Chondrocyte (in vitro differentiated cells): ENCODE data around the gene TTC1. TPM values are rescaled to one million over a fixed set of nuclear protein-coding genes. Genes with fewer than 3 reads are reported as not detected.
A peak's percentile ranks its signal among the peaks of the same experiment; 100 is the strongest.
"Not testable (repeated sequence)": the region's sequence is repeated elsewhere in the genome, so short reads cannot be mapped to it uniquely, and the experiment has no call there.

Experiments used
- DNase-seq: peaks from one replicate; pipeline ENCODE4 v3.0.0; 2021; ENCODE audit warnings: mixed read lengths, low spot score
- H3K27ac Mint-ChIP-seq: one replicate; pipeline ENCODE4 v1.8.0; 2021; ENCODE audit warnings: mild to moderate bottlenecking, moderate library complexity, mixed read lengths; ENCODE audit not compliant: unreplicated experiment
- H3K27me3 Mint-ChIP-seq: 2 replicates; pipeline ENCODE4 v1.8.0; 2021; ENCODE audit warnings: low read depth, mixed read lengths
- H3K36me3 Mint-ChIP-seq: 2 replicates; pipeline ENCODE4 v1.8.0; 2021; ENCODE audit warnings: low read depth, mixed read lengths
- H3K4me1 Mint-ChIP-seq: 2 replicates; pipeline ENCODE4 v1.8.0; 2021; ENCODE audit warnings: low read depth, mild to moderate bottlenecking, mixed read lengths
- H3K4me3 Mint-ChIP-seq: one replicate; pipeline ENCODE4 v1.8.0; 2021; ENCODE audit warnings: mild to moderate bottlenecking, moderate library complexity, mixed read lengths; ENCODE audit not compliant: unreplicated experiment
- H3K9me3 Mint-ChIP-seq: 2 replicates; pipeline ENCODE4 v1.8.0; 2021; ENCODE audit warnings: low read depth, mixed read lengths
- total RNA-seq: library from RNA; stranded (reverse); gene quantifications from 3 replicates; pipeline ENCODE4 v1.2.1, GENCODE V29; 2021
- TF ChIP-seq, protein P1 (sequence below): fragments of 200-600 bp; sonication (generic); IDR thresholded peaks from 2 replicates; pipeline ENCODE4 v1.5.0; 2021; ENCODE audit warnings: antibody characterized with exemption, mild to moderate bottlenecking, moderate library complexity

The TTC1 gene
- total RNA-seq, 1 donor from 2014 or later = 41.1 TPM

DNA sequence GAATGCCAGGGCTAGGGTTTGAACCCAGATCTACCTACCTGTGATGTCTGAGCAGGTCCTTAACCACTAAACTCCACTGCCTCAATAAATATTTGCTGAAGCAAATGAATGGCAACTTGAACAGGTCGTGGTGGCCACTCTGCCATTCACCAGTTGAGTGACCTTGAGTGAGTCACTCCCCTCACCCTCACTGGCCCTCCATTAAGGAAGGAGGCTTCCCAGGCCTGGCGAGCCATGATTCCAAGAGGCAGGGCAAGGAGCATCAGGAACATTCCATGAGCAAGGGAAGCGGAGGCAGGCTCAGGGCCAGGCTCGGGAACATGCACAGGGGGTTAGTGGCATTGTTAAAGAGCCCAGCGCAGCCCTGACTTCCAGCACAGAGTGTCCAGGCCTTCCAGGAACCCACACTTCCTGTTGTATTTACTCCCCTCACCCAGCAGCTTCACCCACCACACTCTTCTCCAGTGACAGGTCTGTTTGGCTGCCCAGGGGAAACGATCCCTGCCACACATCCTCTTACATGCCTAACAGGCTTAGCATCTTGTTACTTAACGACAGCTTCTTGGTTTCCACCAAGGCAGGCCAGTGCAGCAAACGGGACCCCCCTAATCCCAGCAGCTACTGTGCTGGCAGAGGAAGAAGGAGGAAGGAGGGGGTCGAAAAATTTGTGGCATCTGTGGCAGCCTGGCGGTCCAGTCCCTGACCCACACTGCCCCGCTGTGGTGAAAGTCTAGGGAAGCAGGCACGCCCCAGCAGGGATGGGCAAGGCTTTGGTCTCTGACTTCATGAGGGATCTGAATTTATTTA is 43.7 kb upstream of the TTC1 start:
- TF ChIP-seq, protein P1, sequence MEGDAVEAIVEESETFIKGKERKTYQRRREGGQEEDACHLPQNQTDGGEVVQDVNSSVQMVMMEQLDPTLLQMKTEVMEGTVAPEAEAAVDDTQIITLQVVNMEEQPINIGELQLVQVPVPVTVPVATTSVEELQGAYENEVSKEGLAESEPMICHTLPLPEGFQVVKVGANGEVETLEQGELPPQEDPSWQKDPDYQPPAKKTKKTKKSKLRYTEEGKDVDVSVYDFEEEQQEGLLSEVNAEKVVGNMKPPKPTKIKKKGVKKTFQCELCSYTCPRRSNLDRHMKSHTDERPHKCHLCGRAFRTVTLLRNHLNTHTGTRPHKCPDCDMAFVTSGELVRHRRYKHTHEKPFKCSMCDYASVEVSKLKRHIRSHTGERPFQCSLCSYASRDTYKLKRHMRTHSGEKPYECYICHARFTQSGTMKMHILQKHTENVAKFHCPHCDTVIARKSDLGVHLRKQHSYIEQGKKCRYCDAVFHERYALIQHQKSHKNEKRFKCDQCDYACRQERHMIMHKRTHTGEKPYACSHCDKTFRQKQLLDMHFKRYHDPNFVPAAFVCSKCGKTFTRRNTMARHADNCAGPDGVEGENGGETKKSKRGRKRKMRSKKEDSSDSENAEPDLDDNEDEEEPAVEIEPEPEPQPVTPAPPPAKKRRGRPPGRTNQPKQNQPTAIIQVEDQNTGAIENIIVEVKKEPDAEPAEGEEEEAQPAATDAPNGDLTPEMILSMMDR = peak; percentile 87
- DNase-seq = no peak
- Mint-ChIP-seq H3K27me3 (no peaks in the 10 kb centered on the region), H3K9me3 (no peaks in the 10 kb centered on the region), H3K4me1 (peaks cover 6% of the 10 kb centered on the region), H3K36me3 (no peaks in the 10 kb centered on the region), H3K4me3 (no peak overlapping the region), H3K27ac (no peak overlapping the region)

DNA sequence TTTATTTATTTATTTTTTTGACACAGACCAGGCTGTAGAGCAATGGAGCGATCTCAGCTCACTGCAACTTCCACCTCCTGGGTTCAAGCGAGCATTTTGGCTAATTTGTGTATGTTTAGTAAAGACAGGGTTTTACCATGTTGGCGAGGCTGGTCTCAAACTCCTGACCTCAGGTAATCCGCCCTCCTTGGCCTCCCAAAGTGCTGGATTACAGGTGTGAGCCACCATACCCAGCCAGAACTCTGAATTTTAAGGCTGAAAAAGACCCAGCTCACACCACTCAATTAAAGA is 43.2 kb upstream of the TTC1 start:
- H3K27me3 Mint-ChIP-seq, DNase-seq, H3K9me3 Mint-ChIP-seq, H3K4me3 Mint-ChIP-seq, H3K36me3 Mint-ChIP-seq, H3K4me1 Mint-ChIP-seq, H3K27ac Mint-ChIP-seq: not testable (repeated sequence)
- TF ChIP-seq, protein P1 = peak; percentile 27

DNA sequence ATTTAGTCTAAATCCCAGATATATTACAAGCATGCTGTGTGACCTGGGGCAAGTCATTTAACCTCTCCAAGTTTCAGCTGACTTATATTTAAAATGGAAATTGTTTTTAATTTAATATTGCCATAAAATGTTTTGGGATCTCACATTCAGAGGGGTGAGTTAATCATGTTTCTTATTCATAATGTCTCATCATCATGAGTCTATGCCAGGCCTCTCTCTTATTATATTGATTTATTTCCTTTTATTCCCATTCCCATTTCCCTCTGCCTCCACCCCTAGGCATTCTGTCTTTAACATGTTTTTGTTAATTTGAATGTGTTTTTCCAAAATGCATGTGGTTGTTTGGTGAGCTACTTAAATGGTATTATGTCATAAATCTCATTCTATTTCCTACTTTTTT is 39.0 kb upstream of the TTC1 start:
- peaks cover 13% of the 10 kb centered on the region for H3K27me3 Mint-ChIP-seq
- TF ChIP-seq, protein P1 = no peak
- peaks cover 22% of the 10 kb centered on the region for H3K4me1 Mint-ChIP-seq
- no peaks in the 10 kb centered on the region for H3K9me3 Mint-ChIP-seq
- H3K27ac Mint-ChIP-seq = no peak overlapping the region
- H3K36me3 Mint-ChIP-seq = no peaks in the 10 kb centered on the region
- H3K4me3 Mint-ChIP-seq = no peak overlapping the region
- no peak for DNase-seq

DNA sequence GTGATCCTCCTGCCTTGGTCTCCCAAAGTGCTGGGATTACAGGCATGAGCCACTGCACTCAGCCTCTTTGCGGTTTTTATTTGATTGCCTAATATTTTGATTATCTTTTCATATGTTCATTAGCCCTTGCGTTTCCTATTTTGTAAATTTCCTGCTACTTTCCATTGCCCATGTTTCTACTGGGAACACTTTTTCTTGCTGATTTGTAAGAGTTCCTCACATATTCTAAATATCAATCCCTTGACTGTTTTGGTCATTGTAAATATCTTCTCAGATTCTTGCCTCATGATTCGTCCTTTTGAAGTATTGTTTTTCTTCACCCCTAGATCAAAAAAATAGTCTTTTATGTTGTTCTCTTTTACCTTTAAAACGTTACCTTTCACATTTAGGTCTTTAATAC is 37.9 kb upstream of the TTC1 start:
- no peak overlapping the region for H3K27ac Mint-ChIP-seq
- peak overlapping the region; percentile 26 for H3K4me3 Mint-ChIP-seq
- TF ChIP-seq, protein P1 = no peak
- H3K27me3 Mint-ChIP-seq = peaks cover 13% of the 10 kb centered on the region
- no peak for DNase-seq
- H3K36me3 Mint-ChIP-seq = no peaks in the 10 kb centered on the region
- H3K9me3 Mint-ChIP-seq = no peaks in the 10 kb centered on the region
- H3K4me1 Mint-ChIP-seq = peaks cover 29% of the 10 kb centered on the region

DNA sequence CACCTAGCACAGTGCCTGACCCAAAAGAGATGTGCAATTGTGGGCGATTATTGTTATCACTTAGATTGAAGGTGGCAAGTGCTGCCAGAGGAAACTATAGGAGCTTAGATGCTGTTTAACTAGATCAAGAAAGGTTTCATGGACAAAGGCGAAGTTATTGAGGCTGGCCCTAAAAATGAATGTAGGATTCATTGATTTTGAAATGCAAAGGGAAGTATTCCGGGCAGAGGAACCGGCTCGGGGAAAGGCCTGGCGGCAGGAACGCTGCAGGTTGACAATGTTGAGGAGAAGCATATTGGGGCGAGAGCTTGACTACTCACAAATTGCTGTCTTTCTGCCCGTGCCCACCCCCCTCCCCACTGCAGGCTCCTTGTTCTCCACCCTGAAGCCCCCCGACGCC is 37.4 kb upstream of the TTC1 start:
- no peaks in the 10 kb centered on the region for H3K9me3 Mint-ChIP-seq
- peak overlapping the region; percentile 26 for H3K4me3 Mint-ChIP-seq
- H3K27me3 Mint-ChIP-seq = peaks cover 13% of the 10 kb centered on the region
- H3K36me3 Mint-ChIP-seq = no peaks in the 10 kb centered on the region
- no peak overlapping the region for H3K27ac Mint-ChIP-seq
- no peak for DNase-seq
- peaks cover 29% of the 10 kb centered on the region for H3K4me1 Mint-ChIP-seq
- TF ChIP-seq, protein P1 = no peak
